Liver (tissue), 9 donors: Measurements from ENCODE around the gene BTK. TPM values are rescaled to one million over a fixed set of nuclear protein-coding genes. Genes with fewer than 3 reads are reported as not detected.

Experiments used
- DNase-seq: peaks from one replicate; pipeline ENCODE4 v3.0.0-alpha.2; 2017; ENCODE audit warnings: low spot score
- H3K27ac ChIP-seq, 2 donors: one replicate each; pipeline ENCODE4 v1.7.0; 2013; ENCODE audit warnings: inconsistent platforms in 2 of 2, low read length in 2 of 2, control low read depth in 1 of 2, low read depth in 1 of 2, mild to moderate bottlenecking in 1 of 2
- H3K27me3 ChIP-seq, 4 donors: one replicate each; pipeline versions ENCODE4 v1.6.1 to v1.7.0; 2013; ENCODE audit warnings: low read length in 3 of 4, inconsistent platforms in 1 of 4, mild to moderate bottlenecking in 1 of 4, moderate library complexity in 1 of 4; ENCODE audit not compliant: control insufficient read depth in 4 of 4, insufficient read depth in 4 of 4
- H3K36me3 ChIP-seq, 4 donors: one replicate each; pipeline versions ENCODE4 v1.6.1 to v1.7.0; 2013; ENCODE audit warnings: low read length in 3 of 4, mild to moderate bottlenecking in 3 of 4, low read depth in 1 of 4, moderate library complexity in 1 of 4; ENCODE audit not compliant: control insufficient read depth in 4 of 4, insufficient read depth in 3 of 4
- H3K4me1 ChIP-seq, 4 donors: one replicate each; pipeline versions ENCODE4 v1.6.1 to v1.7.0; 2013; ENCODE audit warnings: low read length in 3 of 4, mild to moderate bottlenecking in 3 of 4, moderate library complexity in 1 of 4; ENCODE audit not compliant: control insufficient read depth in 4 of 4, insufficient read depth in 4 of 4
- H3K4me3 ChIP-seq, 3 donors: one replicate each; pipeline versions ENCODE4 v1.6.1 to v1.7.0; 2013; ENCODE audit warnings: low read length in 3 of 3, control low read depth in 1 of 3, low read depth in 1 of 3, mild to moderate bottlenecking in 1 of 3
- H3K9ac ChIP-seq, 2 donors: one replicate each; pipeline ENCODE4 v1.7.0; 2013; ENCODE audit warnings: low read length in 2 of 2, mild to moderate bottlenecking in 2 of 2, moderate library complexity in 2 of 2, control low read depth in 1 of 2, low read depth in 1 of 2
- H3K9me3 ChIP-seq, 4 donors: one replicate each; pipeline versions ENCODE4 v1.6.1 to v1.7.0; 2013; ENCODE audit warnings: low read length in 3 of 4; ENCODE audit not compliant: control insufficient read depth in 4 of 4
- ATF3 ChIP-seq: IDR thresholded peaks from 2 replicates; pipeline ENCODE4 v1.6.1; 2016; ENCODE audit warnings: antibody characterized with exemption
- CTCF ChIP-seq: fragments of 150-350 bp; IDR thresholded peaks from 2 replicates; pipeline ENCODE4 v1.5.1; 2017; ENCODE audit warnings: improper control_type of control experiment, low read depth, low read length; ENCODE audit not compliant: missing input control
- EGR1 ChIP-seq, 2 donors: IDR thresholded peaks; 2 replicates each; pipeline ENCODE4 v1.6.1; 2016 to 2018; ENCODE audit warnings: antibody characterized with exemption in 2 of 2, low read depth in 2 of 2
- FOXA1 ChIP-seq: IDR thresholded peaks from 2 replicates; pipeline ENCODE4 v1.6.1; 2016; ENCODE audit warnings: antibody characterized with exemption
- FOXA2 ChIP-seq: IDR thresholded peaks from 2 replicates; pipeline ENCODE4 v1.6.1; 2016; ENCODE audit warnings: antibody characterized with exemption
- GABPA ChIP-seq, 2 donors: IDR thresholded peaks in 1 of 2; conservative IDR thresholded peaks in 1 of 2; 2 replicates each; pipeline ENCODE4 v1.6.1; 2016; ENCODE audit warnings: antibody characterized with exemption in 2 of 2, mild to moderate bottlenecking in 1 of 2, moderate library complexity in 1 of 2
- HNF4A ChIP-seq, 2 donors: conservative IDR thresholded peaks; 2 replicates each; pipeline ENCODE4 v1.6.1; 2016; ENCODE audit warnings: antibody characterized with exemption in 2 of 2, mild to moderate bottlenecking in 2 of 2
- JUND ChIP-seq, 2 donors: IDR thresholded peaks; 2 replicates each; pipeline ENCODE4 v1.6.1; 2016; ENCODE audit warnings: antibody characterized with exemption in 2 of 2
- MAX ChIP-seq: IDR thresholded peaks from 2 replicates; pipeline ENCODE4 v1.6.1; 2016; ENCODE audit warnings: antibody characterized with exemption
- NR2F2 ChIP-seq: IDR thresholded peaks from 2 replicates; pipeline ENCODE4 v1.6.1; 2016; ENCODE audit warnings: antibody characterized with exemption
- RAD21 ChIP-seq, 2 donors: IDR thresholded peaks; 2 replicates each; pipeline ENCODE4 v1.6.1; 2016; ENCODE audit warnings: antibody characterized with exemption in 2 of 2, mild to moderate bottlenecking in 2 of 2
- REST ChIP-seq: IDR thresholded peaks from 2 replicates; pipeline ENCODE4 v1.6.1; 2016; ENCODE audit warnings: antibody characterized with exemption, mild to moderate bottlenecking
- TAF1 ChIP-seq: conservative IDR thresholded peaks from 2 replicates; pipeline ENCODE4 v1.6.1; 2016; ENCODE audit warnings: antibody characterized with exemption, mild to moderate bottlenecking
- YY1 ChIP-seq: IDR thresholded peaks from 2 replicates; pipeline ENCODE4 v1.6.1; 2016; ENCODE audit warnings: antibody characterized with exemption, mild to moderate bottlenecking
- WGBS: extraction: QIAGEN DNeasy Blood & Tissue Kit; methylation state at CpG from one replicate; pipeline ENCODE4 v1.1.7; 2013; 5-methylcytosine and 5-hydroxymethylcytosine counted together
- polyA plus RNA-seq, 2 donors: library from polyadenylated mRNA; stranded (reverse) in 1 of 2; unstranded in 1 of 2; fragments of 200-250 nt in 1 of 2; fragments of >200 nt in 1 of 2; fragmentation: Nextera tagmentation in 1 of 2; extraction: Ambion mirVana in 1 of 2; gene quantifications; one replicate each; pipeline versions ENCODE4 v1.2.1 to v1.2.3, GENCODE V29; 2013 to 2015
- total RNA-seq, 2 donors: library from RNA; depleted of rRNA; stranded (reverse); fragments of >200 nt; gene quantifications; one replicate each; pipeline ENCODE4 v1.2.3, GENCODE V29; 2014
- TF ChIP-seq, protein P1 (sequence below): IDR thresholded peaks from 2 replicates; pipeline ENCODE4 v1.6.1; 2016; ENCODE audit warnings: antibody characterized with exemption
- donor health status: healthy.
- donor health status: healthy.
- donor health status: healthy.
- donor health status: healthy.
- donor health status: healthy.

Gene BTK
- total and polyA plus RNA-seq, 4 donors: 0.99 to 22.6 (median 2.3) TPM

- Histone ChIP-seq H3K9me3 (no peaks in the 10 kb centered on the region), H3K4me3 (no peak overlapping the region), H3K9ac (no peak overlapping the region), H3K27me3 (no peaks in the 10 kb centered on the region), H3K27ac (no peak overlapping the region), H3K36me3 (peaks cover 0 to 2% (median 0%) of the 10 kb centered on the region in 4 donors), H3K4me1 (no peaks in the 10 kb centered on the region)
- WGBS: 55% methylated on average over 5 of the region's 5 CpGs
- no peak for TF ChIP-seq REST
- TF ChIP-seq CTCF: peak; percentile 13
- DNase-seq: no peak
Measured at GRCh38 chrX:101357166-101357795, 28.7 kb downstream of the BTK start.

GRCh38 chrX:101349193-101349562, 36.8 kb downstream of the BTK start:
- peaks cover 2 to 9% (median 4%) of the 10 kb centered on the region in 4 donors for H3K4me1 ChIP-seq
- H3K36me3 ChIP-seq: no peaks in the 10 kb centered on the region
- H3K4me3 ChIP-seq: peak overlapping the region in 2 of 3 donors; percentile 82
- DNase-seq: no peak
- H3K9me3 ChIP-seq: no peaks in the 10 kb centered on the region
- 39% methylated on average over 4 of the region's 4 CpGs for WGBS
- H3K27me3 ChIP-seq: no peaks in the 10 kb centered on the region
- no peak overlapping the region for H3K9ac ChIP-seq
- TF ChIP-seq GABPA (IDR thresholded peaks at IDR 0.05 in 1 of 2, conservative IDR thresholded peaks at IDR 0.05 in 1 of 2) (no peak), ATF3 (no peak), YY1 (no peak), FOXA2 (no peak), TAF1 (no peak), REST (no peak), HNF4A (conservative IDR thresholded peaks at IDR 0.05) (no peak), FOXA1 (no peak), MAX (no peak), JUND (IDR thresholded peaks at IDR 0.05) (no peak), CTCF (no peak), EGR1 (IDR thresholded peaks at IDR 0.05; ENCODE audit: low read depth in 2 of 2) (no peak), NR2F2 (no peak), RAD21 (IDR thresholded peaks at IDR 0.05) (no peak)
- TF ChIP-seq, protein P1, sequence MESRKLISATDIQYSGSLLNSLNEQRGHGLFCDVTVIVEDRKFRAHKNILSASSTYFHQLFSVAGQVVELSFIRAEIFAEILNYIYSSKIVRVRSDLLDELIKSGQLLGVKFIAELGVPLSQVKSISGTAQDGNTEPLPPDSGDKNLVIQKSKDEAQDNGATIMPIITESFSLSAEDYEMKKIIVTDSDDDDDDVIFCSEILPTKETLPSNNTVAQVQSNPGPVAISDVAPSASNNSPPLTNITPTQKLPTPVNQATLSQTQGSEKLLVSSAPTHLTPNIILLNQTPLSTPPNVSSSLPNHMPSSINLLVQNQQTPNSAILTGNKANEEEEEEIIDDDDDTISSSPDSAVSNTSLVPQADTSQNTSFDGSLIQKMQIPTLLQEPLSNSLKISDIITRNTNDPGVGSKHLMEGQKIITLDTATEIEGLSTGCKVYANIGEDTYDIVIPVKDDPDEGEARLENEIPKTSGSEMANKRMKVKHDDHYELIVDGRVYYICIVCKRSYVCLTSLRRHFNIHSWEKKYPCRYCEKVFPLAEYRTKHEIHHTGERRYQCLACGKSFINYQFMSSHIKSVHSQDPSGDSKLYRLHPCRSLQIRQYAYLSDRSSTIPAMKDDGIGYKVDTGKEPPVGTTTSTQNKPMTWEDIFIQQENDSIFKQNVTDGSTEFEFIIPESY: no peak
- no peak overlapping the region for H3K27ac ChIP-seq
